Endothelial cell of umbilical vein (primary cell): ENCODE data around the gene RGS19. TPM values are rescaled to one million over a fixed set of nuclear protein-coding genes. Genes with fewer than 3 reads are reported as not detected.

Source experiments
- BruUV-seq: library from RNA; stranded (reverse); fragments of 400-500 nt; replicated peaks from 2 replicates; lab custom pipeline; 2021; lab: Mats Ljungman, UMichigan
- CTCF ChIA-PET: fragments of 300-600, 350-600 bp; sonication (Branson Sonifier 250); formaldehyde crosslinking; loops from one replicate; lab custom pipeline; 2021; ENCODE audit warnings: antibody characterized with exemption, inconsistent platforms; lab: Charles Lee
- POLR2A ChIA-PET: fragments of 300-600, 350-600 bp; sonication (Branson Sonifier 250); formaldehyde crosslinking; loops from one replicate; lab custom pipeline; 2021; ENCODE audit warnings: antibody characterized with exemption, inconsistent platforms; lab: Charles Lee
- DNase-seq: peaks from one replicate; pipeline ENCODE4 v3.0.0-alpha.2; 2011; ENCODE audit warnings: low read depth, low spot score
- FAIRE-seq: peaks from 2 replicates; lab custom pipeline; 2011; peaks lifted over from hg19 to GRCh38; lab: Jason Lieb, UNC
- H2AFZ ChIP-seq: 2 replicates; pipeline ENCODE4 v1.6.0; 2012; ENCODE audit warnings: low read depth, low read length, control low read depth, inconsistent platforms
- H3K27ac ChIP-seq: 2 replicates; pipeline ENCODE4 v1.5.1; 2011; ENCODE audit warnings: low read depth, mild to moderate bottlenecking, control low read depth, low read length, moderate library complexity; ENCODE audit not compliant: insufficient read depth
- H3K27me3 ChIP-seq, 2 experiments: 2 replicates each; pipeline versions ENCODE4 v1.6.0 to v1.6.1; 2011; ENCODE audit warnings: low read length in 2 of 2, mixed read lengths in 1 of 2; ENCODE audit not compliant: control insufficient read depth in 2 of 2, insufficient read depth in 2 of 2
- H3K36me3 ChIP-seq, 2 experiments: 2 replicates in 1 of 2; 3 replicates in 1 of 2; pipeline ENCODE4 v1.5.1; 2011; ENCODE audit warnings: low read length in 2 of 2, mild to moderate bottlenecking in 1 of 2, moderate library complexity in 1 of 2; ENCODE audit not compliant: control insufficient read depth in 2 of 2, insufficient read depth in 2 of 2; ENCODE audit errors: extremely low read depth in 1 of 2
- H3K4me1 ChIP-seq: 3 replicates; pipeline ENCODE4 v1.5.1; 2011; ENCODE audit warnings: mild to moderate bottlenecking, low read length; ENCODE audit not compliant: control insufficient read depth, insufficient read depth; ENCODE audit errors: extremely low read depth
- H3K4me2 ChIP-seq: 2 replicates; pipeline ENCODE4 v1.6.1; 2011; ENCODE audit warnings: low read length, control low read depth, mixed read lengths; ENCODE audit not compliant: insufficient read depth
- H3K4me3 ChIP-seq, 3 experiments: fragments of 200-600 bp in 1 of 3; sonication (generic), shearing (Covaris generic) in 1 of 3; replicated peaks in 1 of 3; 2 replicates each; pipeline ENCODE4 v1.5.1; 2011 to 2016; ENCODE audit warnings: control low read depth in 3 of 3, low read length in 3 of 3, mild to moderate bottlenecking in 2 of 3, inconsistent platforms in 1 of 3, low read depth in 1 of 3, moderate library complexity in 1 of 3; ENCODE audit not compliant: insufficient read depth in 1 of 3
- H3K79me2 ChIP-seq: 2 replicates; pipeline ENCODE4 v1.6.0; 2012; ENCODE audit warnings: low read length, inconsistent platforms; ENCODE audit not compliant: control insufficient read depth, insufficient read depth
- H3K9ac ChIP-seq: replicated peaks from 2 replicates; pipeline ENCODE3; 2011; ENCODE audit warnings: low read length, control low read depth; ENCODE audit not compliant: insufficient read depth; ENCODE audit errors: extremely low read depth
- H3K9me1 ChIP-seq: replicated peaks from 3 replicates; pipeline ENCODE4 v1.6.0; 2011; ENCODE audit warnings: mild to moderate bottlenecking, low read length; ENCODE audit not compliant: control insufficient read depth, insufficient read depth; ENCODE audit errors: extremely low read depth
- H3K9me3 ChIP-seq: replicated peaks from 2 replicates; pipeline ENCODE4 v1.5.1; 2012; ENCODE audit warnings: low read length, inconsistent platforms; ENCODE audit not compliant: control insufficient read depth, insufficient read depth
- H4K20me1 ChIP-seq: replicated peaks from 2 replicates; pipeline ENCODE3; 2011; ENCODE audit warnings: mild to moderate bottlenecking, low read length; ENCODE audit not compliant: control insufficient read depth, insufficient read depth; ENCODE audit errors: extremely low read depth
- EZH2 ChIP-seq: IDR thresholded peaks from 2 replicates; pipeline ENCODE4 v1.6.1; 2012; ENCODE audit warnings: borderline replicate concordance, low read depth, mild to moderate bottlenecking, moderate library complexity, low read length, inconsistent platforms; ENCODE audit not compliant: severe bottlenecking
- FOS ChIP-seq: IDR thresholded peaks from 2 replicates; pipeline ENCODE4 v1.6.1; 2011; ENCODE audit warnings: mild to moderate bottlenecking, low read length, moderate library complexity, borderline replicate concordance; ENCODE audit not compliant: insufficient read depth
- GATA2 ChIP-seq: IDR thresholded peaks from 2 replicates; pipeline ENCODE4 v1.7.0; 2011; ENCODE audit warnings: low read depth, mild to moderate bottlenecking, moderate library complexity, mixed read lengths, low read length; ENCODE audit not compliant: insufficient read length, insufficient read depth
- JUN ChIP-seq: IDR thresholded peaks from 2 replicates; pipeline ENCODE4 v1.6.1; 2011; ENCODE audit warnings: borderline replicate concordance, low read depth; ENCODE audit not compliant: insufficient read length, insufficient read depth
- MYC ChIP-seq: IDR thresholded peaks from one replicate; pipeline ENCODE4 v1.6.1; 2011; ENCODE audit warnings: mild to moderate bottlenecking, low read depth, low read length
- POLR2A ChIP-seq: IDR thresholded peaks from 2 replicates; pipeline ENCODE4 v1.6.1; 2012; ENCODE audit warnings: low read depth, mild to moderate bottlenecking, control low read depth, low read length
- POLR2AphosphoS5 ChIP-seq: IDR thresholded peaks from 2 replicates; pipeline ENCODE4 v1.6.1; 2012; ENCODE audit warnings: low read depth, mild to moderate bottlenecking, control low read depth, low read length, moderate library complexity; ENCODE audit not compliant: insufficient read depth
- dilution Hi-C: fragments of 300-500 bp; cut with MboI; formaldehyde crosslinking; loops from one replicate; pipeline ENCODE4 v1.15.0; 2019; ENCODE audit warnings: low sequenced_read_pairs; ENCODE audit not compliant: extremely low pct_ligation_motif_present
- intact Hi-C: fragments of 100-400 bp; cut with micrococcal nuclease; formaldehyde crosslinking; loops from one replicate; pipeline ENCODE4 v1.10.0; 2022
- polyA plus RNA-seq, 4 experiments: library from polyadenylated mRNA; depleted of rRNA in 3 of 4; stranded (reverse) in 3 of 4; unstranded in 1 of 4; fragments of >200 nt; gene quantifications; 2 replicates each; pipeline versions ENCODE4 v1.2.1 to v1.2.3, GENCODE V29; 2011 to 2012; ENCODE audit warnings: missing spikeins in 1 of 4
- total RNA-seq: library from RNA; stranded (reverse); gene quantifications from 2 replicates; pipeline ENCODE4 v1.2.3, GENCODE V29; 2021
- TF ChIP-seq, protein P1 (sequence below): IDR thresholded peaks from 2 replicates; pipeline ENCODE4 v1.6.1; 2011; ENCODE audit not compliant: insufficient read depth, insufficient read length
- TF ChIP-seq, protein P2 (sequence below), 2 donors: IDR thresholded peaks; 1 replicate in 1 of 2; 2 replicates in 1 of 2; pipeline ENCODE4 v1.5.1; 2011; ENCODE audit warnings: low read length in 2 of 2, mild to moderate bottlenecking in 2 of 2, moderate library complexity in 2 of 2, control low read depth in 1 of 2, inconsistent platforms in 1 of 2, low read depth in 1 of 2; ENCODE audit not compliant: insufficient read depth in 1 of 2; ENCODE audit errors: extremely low read depth in 1 of 2

Gene RGS19
- total and polyA plus RNA-seq, 2 donors (not counting 3 experiments of a cell fraction or from before 2014, with no cell fraction given), result 27.8 to 33.7 TPM

DNA sequence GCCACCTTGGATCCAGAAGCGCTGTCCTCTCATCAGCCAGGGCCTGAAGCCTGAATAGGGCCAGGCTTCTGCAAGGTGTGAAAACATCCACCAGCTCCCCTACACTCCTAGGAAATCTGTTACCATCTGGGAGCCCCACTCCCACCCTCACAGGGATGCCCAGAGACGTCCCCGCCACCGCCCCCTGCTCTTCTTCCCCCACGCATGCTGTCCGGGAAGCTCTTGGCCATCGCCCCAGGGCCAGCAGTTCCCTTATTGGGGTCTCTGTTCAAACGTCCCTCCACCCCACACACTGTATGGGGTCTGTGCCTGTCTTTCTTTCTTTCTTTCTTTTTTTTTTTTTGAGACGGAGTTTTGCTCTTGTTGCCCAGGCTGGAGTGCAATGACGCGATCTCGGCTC is 3.8 kb downstream of the RGS19 start:
- Histone ChIP-seq H3K4me1 (peaks cover 14% of the 10 kb centered on the region), H3K27ac (no peak overlapping the region), H3K36me3 (peaks cover 0 to 21% of the 10 kb centered on the region in 2 experiments), H3K9ac (no peak overlapping the region), H3K27me3 (no peaks in the 10 kb centered on the region), H3K9me1 (no peaks in the 10 kb centered on the region), H2AFZ (no peak overlapping the region), H3K4me2 (no peak overlapping the region), H4K20me1 (no peaks in the 10 kb centered on the region), H3K9me3 (no peaks in the 10 kb centered on the region), H3K4me3 (no peak overlapping the region), H3K79me2 (peaks cover 6% of the 10 kb centered on the region)
- dilution Hi-C loops (no loop called here), intact Hi-C loops (no loop called here)
- FAIRE-seq (no peak), DNase-seq (no peak)
- ChIA-PET CTCF (no interaction called here), POLR2A (no interaction called here)
- BruUV-seq, result no TSS peak
- TF ChIP-seq FOS (no peak), JUN (no peak), POLR2AphosphoS5 (no peak), POLR2A (no peak), GATA2 (no peak), MYC (no peak), EZH2 (no peak)
- TF ChIP-seq, protein P1, sequence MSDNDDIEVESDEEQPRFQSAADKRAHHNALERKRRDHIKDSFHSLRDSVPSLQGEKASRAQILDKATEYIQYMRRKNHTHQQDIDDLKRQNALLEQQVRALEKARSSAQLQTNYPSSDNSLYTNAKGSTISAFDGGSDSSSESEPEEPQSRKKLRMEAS, result no peak
- TF ChIP-seq, protein P2, sequence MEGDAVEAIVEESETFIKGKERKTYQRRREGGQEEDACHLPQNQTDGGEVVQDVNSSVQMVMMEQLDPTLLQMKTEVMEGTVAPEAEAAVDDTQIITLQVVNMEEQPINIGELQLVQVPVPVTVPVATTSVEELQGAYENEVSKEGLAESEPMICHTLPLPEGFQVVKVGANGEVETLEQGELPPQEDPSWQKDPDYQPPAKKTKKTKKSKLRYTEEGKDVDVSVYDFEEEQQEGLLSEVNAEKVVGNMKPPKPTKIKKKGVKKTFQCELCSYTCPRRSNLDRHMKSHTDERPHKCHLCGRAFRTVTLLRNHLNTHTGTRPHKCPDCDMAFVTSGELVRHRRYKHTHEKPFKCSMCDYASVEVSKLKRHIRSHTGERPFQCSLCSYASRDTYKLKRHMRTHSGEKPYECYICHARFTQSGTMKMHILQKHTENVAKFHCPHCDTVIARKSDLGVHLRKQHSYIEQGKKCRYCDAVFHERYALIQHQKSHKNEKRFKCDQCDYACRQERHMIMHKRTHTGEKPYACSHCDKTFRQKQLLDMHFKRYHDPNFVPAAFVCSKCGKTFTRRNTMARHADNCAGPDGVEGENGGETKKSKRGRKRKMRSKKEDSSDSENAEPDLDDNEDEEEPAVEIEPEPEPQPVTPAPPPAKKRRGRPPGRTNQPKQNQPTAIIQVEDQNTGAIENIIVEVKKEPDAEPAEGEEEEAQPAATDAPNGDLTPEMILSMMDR (IDR thresholded peaks at IDR 0.05; ENCODE audit: extremely low read depth in 1 of 2, insufficient read depth in 1 of 2, low read depth in 1 of 2, low read length in 2 of 2), result no peak
